Measurements from ENCODE around the gene ZSWIM6.

DNA sequence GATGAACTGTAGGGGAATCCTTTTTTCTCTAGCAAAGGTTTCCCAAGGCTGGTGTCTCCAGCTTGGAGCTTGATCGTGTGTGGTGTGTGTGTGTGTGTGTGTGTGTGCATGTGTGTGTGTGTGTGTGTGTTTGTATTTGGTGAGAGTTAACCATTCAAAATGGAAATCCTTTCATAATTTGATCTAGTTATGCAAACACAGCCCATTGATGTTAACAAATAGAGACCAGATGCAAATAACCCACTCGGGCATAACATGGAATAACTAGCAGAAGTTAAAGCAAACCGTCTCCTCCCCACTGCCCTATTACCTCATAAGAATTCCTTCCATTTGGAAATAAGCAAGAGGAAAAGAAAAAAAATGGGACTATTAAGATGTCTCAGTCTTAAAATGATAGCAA, 24.9 kb upstream of the ZSWIM6 start:
- TF ChIP-seq, protein P1, sequence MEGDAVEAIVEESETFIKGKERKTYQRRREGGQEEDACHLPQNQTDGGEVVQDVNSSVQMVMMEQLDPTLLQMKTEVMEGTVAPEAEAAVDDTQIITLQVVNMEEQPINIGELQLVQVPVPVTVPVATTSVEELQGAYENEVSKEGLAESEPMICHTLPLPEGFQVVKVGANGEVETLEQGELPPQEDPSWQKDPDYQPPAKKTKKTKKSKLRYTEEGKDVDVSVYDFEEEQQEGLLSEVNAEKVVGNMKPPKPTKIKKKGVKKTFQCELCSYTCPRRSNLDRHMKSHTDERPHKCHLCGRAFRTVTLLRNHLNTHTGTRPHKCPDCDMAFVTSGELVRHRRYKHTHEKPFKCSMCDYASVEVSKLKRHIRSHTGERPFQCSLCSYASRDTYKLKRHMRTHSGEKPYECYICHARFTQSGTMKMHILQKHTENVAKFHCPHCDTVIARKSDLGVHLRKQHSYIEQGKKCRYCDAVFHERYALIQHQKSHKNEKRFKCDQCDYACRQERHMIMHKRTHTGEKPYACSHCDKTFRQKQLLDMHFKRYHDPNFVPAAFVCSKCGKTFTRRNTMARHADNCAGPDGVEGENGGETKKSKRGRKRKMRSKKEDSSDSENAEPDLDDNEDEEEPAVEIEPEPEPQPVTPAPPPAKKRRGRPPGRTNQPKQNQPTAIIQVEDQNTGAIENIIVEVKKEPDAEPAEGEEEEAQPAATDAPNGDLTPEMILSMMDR (IDR thresholded peaks at IDR 0.05), result no peak
- TF ChIP-seq, protein P2, sequence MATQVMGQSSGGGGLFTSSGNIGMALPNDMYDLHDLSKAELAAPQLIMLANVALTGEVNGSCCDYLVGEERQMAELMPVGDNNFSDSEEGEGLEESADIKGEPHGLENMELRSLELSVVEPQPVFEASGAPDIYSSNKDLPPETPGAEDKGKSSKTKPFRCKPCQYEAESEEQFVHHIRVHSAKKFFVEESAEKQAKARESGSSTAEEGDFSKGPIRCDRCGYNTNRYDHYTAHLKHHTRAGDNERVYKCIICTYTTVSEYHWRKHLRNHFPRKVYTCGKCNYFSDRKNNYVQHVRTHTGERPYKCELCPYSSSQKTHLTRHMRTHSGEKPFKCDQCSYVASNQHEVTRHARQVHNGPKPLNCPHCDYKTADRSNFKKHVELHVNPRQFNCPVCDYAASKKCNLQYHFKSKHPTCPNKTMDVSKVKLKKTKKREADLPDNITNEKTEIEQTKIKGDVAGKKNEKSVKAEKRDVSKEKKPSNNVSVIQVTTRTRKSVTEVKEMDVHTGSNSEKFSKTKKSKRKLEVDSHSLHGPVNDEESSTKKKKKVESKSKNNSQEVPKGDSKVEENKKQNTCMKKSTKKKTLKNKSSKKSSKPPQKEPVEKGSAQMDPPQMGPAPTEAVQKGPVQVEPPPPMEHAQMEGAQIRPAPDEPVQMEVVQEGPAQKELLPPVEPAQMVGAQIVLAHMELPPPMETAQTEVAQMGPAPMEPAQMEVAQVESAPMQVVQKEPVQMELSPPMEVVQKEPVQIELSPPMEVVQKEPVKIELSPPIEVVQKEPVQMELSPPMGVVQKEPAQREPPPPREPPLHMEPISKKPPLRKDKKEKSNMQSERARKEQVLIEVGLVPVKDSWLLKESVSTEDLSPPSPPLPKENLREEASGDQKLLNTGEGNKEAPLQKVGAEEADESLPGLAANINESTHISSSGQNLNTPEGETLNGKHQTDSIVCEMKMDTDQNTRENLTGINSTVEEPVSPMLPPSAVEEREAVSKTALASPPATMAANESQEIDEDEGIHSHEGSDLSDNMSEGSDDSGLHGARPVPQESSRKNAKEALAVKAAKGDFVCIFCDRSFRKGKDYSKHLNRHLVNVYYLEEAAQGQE (IDR thresholded peaks at IDR 0.05; ENCODE audit: insufficient read depth in 1 of 2, low read depth in 2 of 2, low read length in 1 of 2), result no peak
- TF ChIP-seq POLR2AphosphoS5 (IDR thresholded peaks at IDR 0.05; ENCODE audit: low read depth, low read length) (no peak), TCF7L2 (IDR thresholded peaks at IDR 0.05; ENCODE audit: low read depth, low read length) (no peak)
